ENCODE results near the gene SPTLC1.

SPTLC1 gene

GRCh38 chr9:92033991-92034390 is 81.2 kb downstream of the SPTLC1 start:
- Histone ChIP-seq H3K56ac (ENCODE audit: low read length) (no peak overlapping the region), H3K79me1 (ENCODE audit: low read length) (no peaks in the 10 kb centered on the region), H3K36me3 (ENCODE audit: control insufficient read depth, insufficient read depth, low read length) (peaks cover 2% of the 10 kb centered on the region), H4K8ac (ENCODE audit: low read depth, low read length) (no peak overlapping the region), H3K4me3 (ENCODE audit: low read length) (no peak overlapping the region), H3K4me1 (ENCODE audit: control insufficient read depth, low read depth, low read length) (no peaks in the 10 kb centered on the region), H4K5ac (ENCODE audit: low read length) (no peak overlapping the region), H2AK5ac (ENCODE audit: low read length) (no peak overlapping the region), H2BK5ac (ENCODE audit: low read length) (no peak overlapping the region), H3K18ac (ENCODE audit: low read length) (no peak overlapping the region), H3K79me2 (ENCODE audit: control insufficient read depth, insufficient read depth, low read length) (no peaks in the 10 kb centered on the region), H2BK15ac (replicated peaks; ENCODE audit: low read depth) (no peak overlapping the region), H3K4me2 (ENCODE audit: low read length) (no peak overlapping the region), H3K23ac (ENCODE audit: low read length) (no peak overlapping the region), H3K27me3 (ENCODE audit: insufficient read depth, low read length, poor library complexity) (no peaks in the 10 kb centered on the region), H3K4ac (ENCODE audit: low read depth, low read length) (no peak overlapping the region), H3K9ac (ENCODE audit: low read length) (no peak overlapping the region), H3K27ac (ENCODE audit: low read depth, low read length) (no peak overlapping the region), H2BK120ac (ENCODE audit: low read depth, low read length) (no peak overlapping the region)
- DNase-seq, result no peak
- no CpG with 5 or more reads among the region's 5 CpGs for WGBS (ENCODE audit: extremely low coverage, insufficient coverage, low lambda C conversion rate)

GRCh38 chr9:92033307-92033706 is 81.9 kb downstream of the SPTLC1 start:
- Histone ChIP-seq H3K27me3 (ENCODE audit: insufficient read depth, low read length, poor library complexity) (no peaks in the 10 kb centered on the region), H2BK5ac (ENCODE audit: low read length) (no peak overlapping the region), H3K56ac (ENCODE audit: low read length) (no peak overlapping the region), H2BK15ac (replicated peaks; ENCODE audit: low read depth) (no peak overlapping the region), H3K4me3 (ENCODE audit: low read length) (no peak overlapping the region), H3K36me3 (ENCODE audit: control insufficient read depth, insufficient read depth, low read length) (peaks cover 2% of the 10 kb centered on the region), H3K4me1 (ENCODE audit: control insufficient read depth, low read depth, low read length) (no peaks in the 10 kb centered on the region), H4K5ac (ENCODE audit: low read length) (no peak overlapping the region), H3K27ac (ENCODE audit: low read depth, low read length) (no peak overlapping the region), H3K4ac (ENCODE audit: low read depth, low read length) (no peak overlapping the region), H3K9ac (ENCODE audit: low read length) (no peak overlapping the region), H2AK5ac (ENCODE audit: low read length) (no peak overlapping the region), H3K23ac (ENCODE audit: low read length) (no peak overlapping the region), H3K79me2 (ENCODE audit: control insufficient read depth, insufficient read depth, low read length) (no peaks in the 10 kb centered on the region), H3K79me1 (ENCODE audit: low read length) (no peaks in the 10 kb centered on the region), H3K18ac (ENCODE audit: low read length) (no peak overlapping the region), H3K4me2 (ENCODE audit: low read length) (no peak overlapping the region), H4K8ac (ENCODE audit: low read depth, low read length) (no peak overlapping the region), H2BK120ac (ENCODE audit: low read depth, low read length) (no peak overlapping the region)
- no peak for DNase-seq
- WGBS (ENCODE audit: extremely low coverage, insufficient coverage, low lambda C conversion rate), result no CpG with 5 or more reads among the region's 5 CpGs

- H3K4ac ChIP-seq (ENCODE audit: low read depth, low read length), result no peak overlapping the region
- H3K27ac ChIP-seq (ENCODE audit: low read depth, low read length), result no peak overlapping the region
- H4K8ac ChIP-seq (ENCODE audit: low read depth, low read length), result no peak overlapping the region
- no peak overlapping the region for H4K5ac ChIP-seq (ENCODE audit: low read length)
- no peak overlapping the region for H3K18ac ChIP-seq (ENCODE audit: low read length)
- no peak overlapping the region for H3K4me3 ChIP-seq (ENCODE audit: low read length)
- no peaks in the 10 kb centered on the region for H3K4me1 ChIP-seq (ENCODE audit: control insufficient read depth, low read depth, low read length)
- H3K79me2 ChIP-seq (ENCODE audit: control insufficient read depth, insufficient read depth, low read length), result no peaks in the 10 kb centered on the region
- WGBS (ENCODE audit: extremely low coverage, insufficient coverage, low lambda C conversion rate), result no CpG with 5 or more reads among the region's 5 CpGs
- H2BK5ac ChIP-seq (ENCODE audit: low read length), result no peak overlapping the region
- no peak overlapping the region for H3K23ac ChIP-seq (ENCODE audit: low read length)
- no peak overlapping the region for H3K4me2 ChIP-seq (ENCODE audit: low read length)
- peaks cover 2% of the 10 kb centered on the region for H3K36me3 ChIP-seq (ENCODE audit: control insufficient read depth, insufficient read depth, low read length)
- H3K27me3 ChIP-seq (ENCODE audit: insufficient read depth, low read length, poor library complexity), result no peaks in the 10 kb centered on the region
- H3K56ac ChIP-seq (ENCODE audit: low read length), result no peak overlapping the region
- no peak overlapping the region for H2BK15ac ChIP-seq (replicated peaks; ENCODE audit: low read depth)
- H3K9ac ChIP-seq (ENCODE audit: low read length), result no peak overlapping the region
- no peak overlapping the region for H2AK5ac ChIP-seq (ENCODE audit: low read length)
- H3K79me1 ChIP-seq (ENCODE audit: low read length), result no peaks in the 10 kb centered on the region
- no peak for DNase-seq
- H2BK120ac ChIP-seq (ENCODE audit: low read depth, low read length), result no peak overlapping the region
Measured at GRCh38 chr9:92032891-92033290, 82.3 kb downstream of the SPTLC1 start.

GRCh38 chr9:92030367-92030766 is 84.8 kb downstream of the SPTLC1 start:
- no peaks in the 10 kb centered on the region for H3K27me3 ChIP-seq (ENCODE audit: insufficient read depth, low read length, poor library complexity)
- no peak overlapping the region for H3K4me2 ChIP-seq (ENCODE audit: low read length)
- H3K36me3 ChIP-seq (ENCODE audit: control insufficient read depth, insufficient read depth, low read length), result no peaks in the 10 kb centered on the region
- no peak overlapping the region for H3K27ac ChIP-seq (ENCODE audit: low read depth, low read length)
- H2BK120ac ChIP-seq (ENCODE audit: low read depth, low read length), result no peak overlapping the region
- no peak overlapping the region for H3K4ac ChIP-seq (ENCODE audit: low read depth, low read length)
- whole genome bisulfite sequencing (ENCODE audit: extremely low coverage, insufficient coverage, low lambda C conversion rate), result no CpG with 5 or more reads among the region's 3 CpGs
- no peak overlapping the region for H3K23ac ChIP-seq (ENCODE audit: low read length)
- H2AK5ac ChIP-seq (ENCODE audit: low read length), result no peak overlapping the region
- no peak overlapping the region for H3K4me3 ChIP-seq (ENCODE audit: low read length)
- no peak overlapping the region for H3K9ac ChIP-seq (ENCODE audit: low read length)
- H3K56ac ChIP-seq (ENCODE audit: low read length), result no peak overlapping the region
- no peak overlapping the region for H4K8ac ChIP-seq (ENCODE audit: low read depth, low read length)
- H3K79me2 ChIP-seq (ENCODE audit: control insufficient read depth, insufficient read depth, low read length), result no peaks in the 10 kb centered on the region
- H2BK5ac ChIP-seq (ENCODE audit: low read length), result no peak overlapping the region
- no peak overlapping the region for H3K18ac ChIP-seq (ENCODE audit: low read length)
- H4K5ac ChIP-seq (ENCODE audit: low read length), result no peak overlapping the region
- H2BK15ac ChIP-seq (replicated peaks; ENCODE audit: low read depth), result no peak overlapping the region
- DNase-seq, result no peak
- no peaks in the 10 kb centered on the region for H3K4me1 ChIP-seq (ENCODE audit: control insufficient read depth, low read depth, low read length)
- no peaks in the 10 kb centered on the region for H3K79me1 ChIP-seq (ENCODE audit: low read length)

GRCh38 chr9:92029553-92029952 is 85.7 kb downstream of the SPTLC1 start:
- no peak overlapping the region for H2AK5ac ChIP-seq (ENCODE audit: low read length)
- H4K8ac ChIP-seq (ENCODE audit: low read depth, low read length), result no peak overlapping the region
- H3K79me2 ChIP-seq (ENCODE audit: control insufficient read depth, insufficient read depth, low read length), result no peaks in the 10 kb centered on the region
- no peaks in the 10 kb centered on the region for H3K36me3 ChIP-seq (ENCODE audit: control insufficient read depth, insufficient read depth, low read length)
- H2BK5ac ChIP-seq (ENCODE audit: low read length), result no peak overlapping the region
- H3K27ac ChIP-seq (ENCODE audit: low read depth, low read length), result no peak overlapping the region
- H3K9ac ChIP-seq (ENCODE audit: low read length), result no peak overlapping the region
- no peak overlapping the region for H3K56ac ChIP-seq (ENCODE audit: low read length)
- H2BK120ac ChIP-seq (ENCODE audit: low read depth, low read length), result no peak overlapping the region
- no peaks in the 10 kb centered on the region for H3K4me1 ChIP-seq (ENCODE audit: control insufficient read depth, low read depth, low read length)
- H3K4ac ChIP-seq (ENCODE audit: low read depth, low read length), result no peak overlapping the region
- no peak overlapping the region for H3K23ac ChIP-seq (ENCODE audit: low read length)
- H3K4me2 ChIP-seq (ENCODE audit: low read length), result no peak overlapping the region
- no peak overlapping the region for H2BK15ac ChIP-seq (replicated peaks; ENCODE audit: low read depth)
- WGBS (ENCODE audit: extremely low coverage, insufficient coverage, low lambda C conversion rate), result no CpG with 5 or more reads among the region's 4 CpGs
- no peak overlapping the region for H4K5ac ChIP-seq (ENCODE audit: low read length)
- H3K18ac ChIP-seq (ENCODE audit: low read length), result no peak overlapping the region
- no peak overlapping the region for H3K4me3 ChIP-seq (ENCODE audit: low read length)
- H3K27me3 ChIP-seq (ENCODE audit: insufficient read depth, low read length, poor library complexity), result no peaks in the 10 kb centered on the region
- peak; percentile 34 for DNase-seq
- no peaks in the 10 kb centered on the region for H3K79me1 ChIP-seq (ENCODE audit: low read length)

- Histone ChIP-seq H3K18ac (ENCODE audit: low read length) (no peak overlapping the region), H2BK120ac (ENCODE audit: low read depth, low read length) (no peak overlapping the region), H3K23ac (ENCODE audit: low read length) (no peak overlapping the region), H2BK15ac (replicated peaks; ENCODE audit: low read depth) (no peak overlapping the region), H3K36me3 (ENCODE audit: control insufficient read depth, insufficient read depth, low read length) (no peaks in the 10 kb centered on the region), H3K9ac (ENCODE audit: low read length) (no peak overlapping the region), H3K79me2 (ENCODE audit: control insufficient read depth, insufficient read depth, low read length) (no peaks in the 10 kb centered on the region), H2BK5ac (ENCODE audit: low read length) (no peak overlapping the region), H3K79me1 (ENCODE audit: low read length) (no peaks in the 10 kb centered on the region), H3K27ac (ENCODE audit: low read depth, low read length) (no peak overlapping the region), H4K8ac (ENCODE audit: low read depth, low read length) (no peak overlapping the region), H3K4ac (ENCODE audit: low read depth, low read length) (no peak overlapping the region), H2AK5ac (ENCODE audit: low read length) (no peak overlapping the region), H3K4me3 (ENCODE audit: low read length) (no peak overlapping the region), H3K56ac (ENCODE audit: low read length) (no peak overlapping the region), H3K4me1 (ENCODE audit: control insufficient read depth, low read depth, low read length) (no peaks in the 10 kb centered on the region), H3K4me2 (ENCODE audit: low read length) (no peak overlapping the region), H4K5ac (ENCODE audit: low read length) (no peak overlapping the region), H3K27me3 (ENCODE audit: insufficient read depth, low read length, poor library complexity) (no peaks in the 10 kb centered on the region)
- no peak for DNase-seq
- WGBS (ENCODE audit: extremely low coverage, insufficient coverage, low lambda C conversion rate), result no CpG with 5 or more reads among the region's 31 CpGs
Measured at GRCh38 chr9:92026206-92027002, 88.8 kb downstream of the SPTLC1 start.
